ENCODE data around the gene NR6A1. TPM values are rescaled to one million over a fixed set of nuclear protein-coding genes. Genes with fewer than 3 reads are reported as not detected.

The NR6A1 gene
- total RNA-seq, 1 experiment from 2014 or later = 2.5 TPM

- H3K27me3 ChIP-seq = peaks cover 12% of the 10 kb centered on the region
- no peaks in the 10 kb centered on the region for H3K36me3 ChIP-seq
- peak; percentile 26 for DNase-seq
- no peaks in the 10 kb centered on the region for H3K9me3 ChIP-seq
- H3K4me3 ChIP-seq = peak overlapping the region; percentile 60
Observed at GRCh38 chr9:124769549-124770358, 1.4 kb downstream of the NR6A1 start.

- Histone ChIP-seq H3K4me3 (peak overlapping the region; percentile 60), H3K9me3 (no peaks in the 10 kb centered on the region), H3K27me3 (peaks cover 12% of the 10 kb centered on the region), H3K36me3 (no peaks in the 10 kb centered on the region)
- DNase-seq = no peak
Observed at GRCh38 chr9:124768750-124769548, 2.2 kb downstream of the NR6A1 start.

- DNase-seq = no peak
- Histone ChIP-seq H3K4me3 (no peak overlapping the region), H3K36me3 (no peaks in the 10 kb centered on the region), H3K9me3 (no peaks in the 10 kb centered on the region), H3K27me3 (peaks cover 12% of the 10 kb centered on the region)
Observed at GRCh38 chr9:124768334-124768733, 2.8 kb downstream of the NR6A1 start.

GRCh38 chr9:124767821-124768220, 3.3 kb downstream of the NR6A1 start:
- no peaks in the 10 kb centered on the region for H3K36me3 ChIP-seq
- no peaks in the 10 kb centered on the region for H3K9me3 ChIP-seq
- no peak for DNase-seq
- H3K4me3 ChIP-seq = no peak overlapping the region
- H3K27me3 ChIP-seq = peaks cover 12% of the 10 kb centered on the region

- H3K27me3 ChIP-seq = peaks cover 12% of the 10 kb centered on the region
- no peaks in the 10 kb centered on the region for H3K36me3 ChIP-seq
- DNase-seq = no peak
- H3K9me3 ChIP-seq = no peaks in the 10 kb centered on the region
- H3K4me3 ChIP-seq = no peak overlapping the region
Observed at GRCh38 chr9:124766815-124767554, 4.1 kb downstream of the NR6A1 start.

- H3K9me3 ChIP-seq = no peaks in the 10 kb centered on the region
- no peak for DNase-seq
- H3K4me3 ChIP-seq = no peak overlapping the region
- no peaks in the 10 kb centered on the region for H3K36me3 ChIP-seq
- peaks cover 12% of the 10 kb centered on the region for H3K27me3 ChIP-seq
Observed at GRCh38 chr9:124766326-124766725, 4.8 kb downstream of the NR6A1 start.

GRCh38 chr9:124765439-124765835, 5.7 kb downstream of the NR6A1 start:
- H3K27me3 ChIP-seq = peaks cover 12% of the 10 kb centered on the region
- no peak for DNase-seq
- no peak overlapping the region for H3K4me3 ChIP-seq
- H3K36me3 ChIP-seq = no peaks in the 10 kb centered on the region
- H3K9me3 ChIP-seq = no peaks in the 10 kb centered on the region

- DNase-seq = no peak
- no peaks in the 10 kb centered on the region for H3K9me3 ChIP-seq
- peaks cover 11% of the 10 kb centered on the region for H3K27me3 ChIP-seq
- no peaks in the 10 kb centered on the region for H3K36me3 ChIP-seq
- no peak overlapping the region for H3K4me3 ChIP-seq
Observed at GRCh38 chr9:124764774-124765438, 6.2 kb downstream of the NR6A1 start.

GRCh38 chr9:124762633-124763032, 8.5 kb downstream of the NR6A1 start:
- DNase-seq = no peak
- H3K36me3 ChIP-seq = no peaks in the 10 kb centered on the region
- no peak overlapping the region for H3K4me3 ChIP-seq
- peaks cover 3% of the 10 kb centered on the region; the same call in 1 of the 2 replicates for H3K27me3 ChIP-seq
- H3K9me3 ChIP-seq = no peaks in the 10 kb centered on the region

- no peaks in the 10 kb centered on the region for H3K36me3 ChIP-seq
- no peak for DNase-seq
- peaks cover 3% of the 10 kb centered on the region; the same call in 1 of the 2 replicates for H3K27me3 ChIP-seq
- no peaks in the 10 kb centered on the region for H3K9me3 ChIP-seq
- H3K4me3 ChIP-seq = no peak overlapping the region
Observed at GRCh38 chr9:124761710-124762109, 9.4 kb downstream of the NR6A1 start.

- no peak overlapping the region for H3K4me3 ChIP-seq
- no peaks in the 10 kb centered on the region for H3K9me3 ChIP-seq
- no peaks in the 10 kb centered on the region for H3K36me3 ChIP-seq
- no peaks in the 10 kb centered on the region for H3K27me3 ChIP-seq
- no peak for DNase-seq
Observed at GRCh38 chr9:124761196-124761595, 9.9 kb downstream of the NR6A1 start.

- DNase-seq = no peak
- Histone ChIP-seq H3K9me3 (no peaks in the 10 kb centered on the region), H3K4me3 (no peak overlapping the region), H3K36me3 (no peaks in the 10 kb centered on the region), H3K27me3 (no peaks in the 10 kb centered on the region)
Observed at GRCh38 chr9:124760719-124761118, 10.4 kb downstream of the NR6A1 start.

- Histone ChIP-seq H3K36me3 (no peaks in the 10 kb centered on the region), H3K4me3 (no peak overlapping the region), H3K27me3 (no peaks in the 10 kb centered on the region), H3K9me3 (no peaks in the 10 kb centered on the region)
- no peak for DNase-seq
Observed at GRCh38 chr9:124759327-124759726, 11.8 kb downstream of the NR6A1 start.

- Histone ChIP-seq H3K4me3 (no peak overlapping the region), H3K36me3 (no peaks in the 10 kb centered on the region), H3K27me3 (no peaks in the 10 kb centered on the region), H3K9me3 (no peaks in the 10 kb centered on the region)
- no peak for DNase-seq
Observed at GRCh38 chr9:124758691-124759090, 12.4 kb downstream of the NR6A1 start.

GRCh38 chr9:124758061-124758460, 13.1 kb downstream of the NR6A1 start:
- H3K9me3 ChIP-seq = no peaks in the 10 kb centered on the region
- H3K36me3 ChIP-seq = no peaks in the 10 kb centered on the region
- H3K4me3 ChIP-seq = no peak overlapping the region
- DNase-seq = no peak
- no peaks in the 10 kb centered on the region for H3K27me3 ChIP-seq

GRCh38 chr9:124757616-124758015, 13.5 kb downstream of the NR6A1 start:
- Histone ChIP-seq H3K9me3 (no peaks in the 10 kb centered on the region), H3K36me3 (no peaks in the 10 kb centered on the region), H3K27me3 (no peaks in the 10 kb centered on the region), H3K4me3 (no peak overlapping the region)
- no peak for DNase-seq

GRCh38 chr9:124756011-124756410, 15.1 kb downstream of the NR6A1 start:
- DNase-seq = no peak
- Histone ChIP-seq H3K27me3 (no peaks in the 10 kb centered on the region), H3K36me3 (no peaks in the 10 kb centered on the region)

More at GRCh38 chr9:124756011-124756410, 15.1 kb downstream of the NR6A1 start:
- H3K4me3 ChIP-seq = no peak overlapping the region
- no peaks in the 10 kb centered on the region for H3K9me3 ChIP-seq

All from MG63 (cell line).